ENCODE data around the gene MRNIP.
A peak's percentile ranks its signal among the peaks of the same experiment; 100 is the strongest.

The MRNIP gene

DNA sequence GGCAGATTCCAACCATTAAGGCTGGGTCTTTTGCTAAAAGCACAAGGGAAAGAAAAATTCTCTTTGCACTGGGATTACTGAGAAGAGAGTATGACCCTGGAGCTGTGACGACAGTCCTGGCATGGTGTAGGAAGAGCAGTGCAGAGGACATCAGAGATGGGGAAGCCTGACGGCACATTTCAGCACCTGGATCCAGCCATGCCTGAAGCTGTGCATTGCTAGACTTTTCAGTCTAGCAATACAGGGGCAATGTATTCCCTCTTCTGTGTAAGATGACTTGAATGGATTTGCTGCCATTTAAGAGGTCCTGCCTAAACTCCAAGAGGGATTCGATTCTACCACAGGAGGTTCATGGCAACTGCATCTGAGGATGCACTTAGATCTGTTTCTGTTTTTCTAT lies 12.3 kb upstream of the MRNIP start:
- no peak for DNase-seq

DNA sequence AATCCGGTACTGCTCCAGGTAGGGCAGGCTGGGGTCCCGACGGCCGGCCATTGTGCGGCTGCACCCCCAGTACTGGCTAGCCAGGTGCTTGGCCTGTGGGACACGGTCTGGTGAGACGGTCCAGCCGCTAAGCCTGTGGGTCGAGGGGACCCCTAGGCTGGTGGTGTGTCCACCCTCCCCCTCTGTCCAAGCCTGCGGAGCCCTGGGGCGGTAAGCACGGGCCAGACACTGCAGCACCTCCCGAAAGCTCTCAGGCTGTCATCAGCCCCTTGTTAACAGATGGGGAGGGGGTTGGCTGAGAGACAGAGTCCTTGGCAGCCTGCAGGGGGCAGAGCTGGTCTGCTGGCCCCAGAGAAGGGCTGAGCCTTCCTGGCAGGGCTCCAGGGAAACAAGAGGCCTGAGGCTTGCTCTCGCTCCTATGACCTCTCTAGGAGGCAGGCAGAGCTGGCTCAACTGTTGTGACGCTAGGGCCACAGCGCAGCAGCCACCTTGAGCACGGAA lies 11.8 kb upstream of the MRNIP start:
- DNase-seq: peak; percentile 8

DNA sequence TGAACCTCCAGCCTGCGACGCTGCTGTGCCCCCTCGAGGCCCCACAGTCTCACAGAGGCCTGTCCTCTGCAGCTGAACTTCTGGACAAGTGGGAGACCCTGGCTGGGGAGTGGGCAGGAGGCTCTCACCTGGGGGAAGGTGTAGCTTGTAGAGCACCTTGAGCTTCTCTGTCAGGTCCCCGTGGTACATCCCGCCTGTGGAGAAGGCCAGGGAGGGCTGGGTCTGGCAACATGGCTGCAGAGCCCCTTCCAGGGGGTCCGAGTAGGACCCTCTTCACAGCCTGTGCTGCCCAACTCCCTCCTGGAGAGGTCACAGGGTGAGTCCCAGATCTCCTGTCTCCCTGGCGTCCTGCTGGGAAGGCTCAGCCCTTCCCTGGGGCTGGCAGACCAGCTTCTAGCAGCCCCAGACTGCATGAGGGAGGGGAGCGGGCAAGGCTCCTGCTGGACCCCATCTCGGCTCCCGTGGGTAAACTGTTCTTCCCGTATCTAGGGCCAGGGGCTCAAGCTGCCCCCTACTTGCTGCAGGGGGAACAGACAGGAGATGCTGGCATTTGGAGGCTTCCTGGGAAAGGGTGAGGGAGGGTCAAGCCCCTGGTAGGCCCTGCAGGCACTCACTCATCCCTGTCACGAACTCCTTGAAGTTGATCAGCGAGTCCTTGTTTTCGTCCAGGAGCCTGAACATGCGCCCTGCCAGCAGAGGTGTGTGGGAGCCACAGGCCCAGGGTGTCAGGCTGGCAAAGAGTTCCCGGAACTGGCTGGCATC lies 11.2 kb upstream of the MRNIP start:
- no peak for DNase-seq

DNA sequence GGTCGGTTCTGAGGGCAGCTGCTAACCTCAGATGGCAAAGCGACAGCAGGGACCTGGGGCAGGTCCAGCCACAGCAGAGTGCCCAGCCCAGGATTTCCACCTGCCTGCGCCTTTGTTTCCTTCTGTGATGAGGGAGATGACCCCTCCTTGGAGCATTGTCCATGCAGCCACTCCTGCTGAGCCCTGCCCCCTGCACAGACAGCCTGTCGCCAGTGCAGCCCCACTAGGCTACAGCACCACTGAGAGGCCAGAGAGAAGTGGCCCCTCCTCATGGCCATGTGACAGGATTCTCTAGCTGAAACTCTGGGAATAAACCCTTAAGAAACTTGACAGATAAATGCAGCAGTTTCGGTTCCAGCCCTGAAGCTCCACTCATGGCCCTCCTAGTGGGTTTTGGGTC lies 10.5 kb upstream of the MRNIP start:
- DNase-seq: no peak

GRCh38 chr5:179868541-179868940 lies 9.9 kb upstream of the MRNIP start:
- DNase-seq: no peak

GRCh38 chr5:179867476-179867875 lies 8.9 kb upstream of the MRNIP start:
- no peak for DNase-seq

DNA sequence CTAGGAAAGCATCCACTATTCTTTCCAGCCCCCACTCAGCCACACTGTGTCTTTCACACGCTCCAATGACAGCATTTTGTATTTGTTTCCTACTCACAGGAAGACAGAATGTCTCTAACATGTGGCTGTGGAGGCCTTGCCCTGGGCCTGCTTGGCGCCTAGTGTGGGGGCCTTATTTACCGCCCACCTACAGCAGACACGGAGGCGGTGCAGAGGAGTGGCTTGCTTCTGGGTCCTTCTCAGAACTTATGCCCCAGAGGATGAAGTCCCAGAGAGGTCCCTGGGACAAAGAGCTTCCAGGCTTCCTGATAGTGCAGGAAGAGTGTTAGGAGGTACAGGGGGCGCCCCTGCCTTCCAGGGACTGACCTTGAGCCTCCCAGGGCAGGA lies 8.5 kb upstream of the MRNIP start:
- no peak for DNase-seq

DNA sequence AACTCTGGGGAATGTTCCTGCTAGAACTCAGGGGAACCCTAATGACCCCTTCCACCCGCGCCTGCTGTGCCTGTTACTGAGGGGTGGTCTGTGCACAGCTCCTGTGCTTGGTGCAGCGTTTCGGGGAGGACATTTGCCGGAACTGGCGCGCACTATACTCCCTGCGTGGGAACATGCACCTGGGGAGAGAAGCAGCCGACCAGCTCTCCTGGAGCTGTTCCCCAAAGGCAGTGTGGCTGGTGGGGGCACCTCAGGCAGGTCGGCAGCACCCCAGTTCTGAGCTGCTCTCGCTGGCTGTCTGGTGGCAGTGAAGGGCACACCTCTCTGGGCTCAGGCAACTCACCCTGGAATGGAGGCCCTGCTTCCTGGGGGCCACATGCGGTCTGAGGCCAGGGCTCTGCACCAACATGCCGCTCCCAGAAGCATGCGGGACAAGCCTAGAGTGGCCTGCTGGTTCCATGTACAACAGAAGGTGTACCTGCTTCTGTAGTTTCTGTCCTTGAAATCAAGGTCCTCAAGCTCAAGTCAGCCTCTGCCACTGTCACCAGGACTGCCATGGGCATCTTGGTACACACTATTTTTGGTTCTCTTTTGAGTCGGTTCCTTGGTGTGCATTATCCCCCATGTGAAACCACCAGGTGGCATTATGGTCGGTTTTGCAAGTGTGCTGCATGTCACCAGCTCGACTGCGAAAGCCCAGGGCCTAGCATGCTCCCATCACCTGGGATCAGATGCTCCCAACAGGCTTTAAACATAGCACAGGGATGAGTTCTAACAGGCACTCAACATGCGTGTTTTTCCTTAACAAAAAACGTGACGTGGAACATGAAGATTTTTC lies 7.8 kb upstream of the MRNIP start:
- peak; percentile 56 for DNase-seq

DNA sequence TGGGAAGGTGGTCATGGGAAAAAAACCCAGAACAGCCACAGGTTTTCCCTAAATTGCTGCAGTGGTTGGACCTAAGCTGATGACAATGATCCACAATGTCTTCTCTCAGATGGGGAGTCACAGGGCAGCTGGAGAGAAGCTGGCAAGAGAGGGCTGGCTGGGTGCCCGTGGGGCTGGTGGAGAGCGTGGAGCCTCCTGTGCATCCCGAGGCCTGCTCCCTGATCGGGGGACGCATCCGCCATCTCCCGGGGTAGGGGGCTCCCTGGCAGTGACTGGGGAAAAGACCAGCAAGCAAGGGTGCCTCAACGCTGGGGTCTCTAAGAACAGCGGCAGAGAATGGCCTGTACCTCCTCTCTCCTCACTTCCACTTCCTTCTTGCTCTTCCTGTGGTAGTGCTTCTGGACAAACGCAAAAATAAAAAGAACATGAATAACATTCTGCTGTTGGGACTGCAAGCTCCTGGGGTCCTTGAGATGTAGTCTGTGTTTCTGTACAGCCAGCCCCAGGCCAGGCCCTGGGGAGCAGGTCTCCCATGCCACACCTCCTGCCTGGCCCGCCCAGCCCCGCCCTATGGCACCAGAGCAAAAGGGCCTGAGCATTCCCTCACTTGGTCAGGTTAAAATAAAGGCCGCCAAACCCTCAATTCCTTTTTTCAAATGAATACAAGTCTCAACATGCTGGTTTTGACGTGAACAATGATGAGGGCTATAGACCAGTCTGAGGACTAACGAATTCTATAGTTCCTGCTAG lies 7.0 kb upstream of the MRNIP start:
- DNase-seq: no peak

DNA sequence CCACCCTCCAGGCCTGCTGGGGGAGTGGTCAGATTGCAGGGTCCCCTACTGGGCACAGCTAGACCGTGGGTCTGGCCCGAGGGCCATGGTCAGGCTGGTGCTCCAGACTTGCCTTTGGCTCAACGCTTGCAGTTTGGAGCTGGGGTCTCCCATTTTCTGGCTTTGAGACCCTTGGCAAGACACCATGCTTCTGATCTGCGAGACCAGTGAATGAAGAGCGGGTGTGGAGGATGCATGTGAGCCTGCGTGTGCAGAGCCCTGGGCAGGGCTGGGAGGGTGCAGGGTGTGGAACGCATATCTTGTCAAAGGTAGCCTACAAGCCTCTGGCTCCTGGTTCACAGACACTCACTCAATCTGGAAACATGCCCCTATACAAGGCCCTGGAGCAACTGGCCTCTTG lies 6.1 kb upstream of the MRNIP start:
- DNase-seq: no peak

- no peak for DNase-seq
Observed at GRCh38 chr5:179863449-179864085, 5.0 kb upstream of the MRNIP start.

- DNase-seq: no peak
Observed at GRCh38 chr5:179862891-179863290, 4.3 kb upstream of the MRNIP start.

DNA sequence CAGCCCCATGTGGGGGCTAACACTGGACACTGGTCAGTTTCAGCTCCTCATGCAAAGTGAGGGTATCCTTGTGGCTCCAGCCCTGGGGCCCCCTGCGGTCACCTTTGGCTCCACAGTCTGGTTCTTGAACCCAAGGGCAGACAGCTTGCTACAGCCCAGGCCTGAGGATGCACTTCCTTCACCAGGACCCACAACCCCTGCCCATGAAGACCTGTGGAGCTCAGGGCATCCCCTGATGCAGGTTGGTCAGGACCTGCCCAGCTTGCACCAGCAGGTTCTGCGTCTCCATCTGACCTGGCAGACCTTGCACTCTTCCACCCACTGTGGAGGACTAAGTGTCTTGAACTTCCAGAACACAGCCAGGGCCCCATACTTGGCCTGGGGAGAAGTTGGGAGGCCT lies 3.7 kb upstream of the MRNIP start:
- DNase-seq: no peak

GRCh38 chr5:179860301-179860700 lies 1.7 kb upstream of the MRNIP start:
- no peak for DNase-seq

DNA sequence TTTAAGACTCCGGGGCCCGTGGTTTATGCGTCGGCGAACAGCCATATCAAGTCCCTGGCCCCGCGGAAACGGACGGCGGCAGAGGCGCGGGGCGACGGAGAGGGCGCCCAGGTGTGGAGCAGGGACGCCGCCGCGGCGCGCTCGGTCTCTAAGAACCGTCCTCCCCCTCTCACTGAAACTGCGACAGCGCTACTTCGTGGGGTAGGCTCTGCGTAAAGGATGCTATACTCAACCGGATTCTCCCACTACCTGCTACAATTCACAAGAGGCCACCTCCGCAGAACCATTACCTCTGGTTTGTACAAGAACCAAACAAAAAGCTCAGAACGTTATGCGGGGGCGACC lies 404 bp downstream of the MRNIP start:
- DNase-seq: peak; percentile 51

DNA sequence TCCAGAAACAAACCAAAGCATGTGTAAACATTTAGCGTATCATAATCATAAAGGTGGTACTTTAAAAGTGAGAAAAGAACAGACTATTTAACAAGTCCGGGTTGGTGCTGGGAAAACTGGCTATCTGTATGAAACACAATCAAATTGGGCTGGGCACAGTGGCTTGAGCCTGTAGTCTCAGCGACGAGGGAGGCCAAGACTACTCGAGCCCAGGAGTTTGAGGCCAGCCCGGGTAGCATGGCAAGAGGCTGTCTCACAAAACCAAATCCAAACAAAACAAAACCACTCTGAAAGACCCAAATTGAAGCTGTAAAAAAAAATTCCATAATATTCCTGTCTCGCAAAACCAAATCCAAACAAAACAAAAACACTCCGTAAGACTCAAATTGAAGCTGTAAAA lies 4.3 kb downstream of the MRNIP start:
- no peak for DNase-seq

- DNase-seq: no peak
Observed at GRCh38 chr5:179852993-179853547, 5.5 kb downstream of the MRNIP start.

DNA sequence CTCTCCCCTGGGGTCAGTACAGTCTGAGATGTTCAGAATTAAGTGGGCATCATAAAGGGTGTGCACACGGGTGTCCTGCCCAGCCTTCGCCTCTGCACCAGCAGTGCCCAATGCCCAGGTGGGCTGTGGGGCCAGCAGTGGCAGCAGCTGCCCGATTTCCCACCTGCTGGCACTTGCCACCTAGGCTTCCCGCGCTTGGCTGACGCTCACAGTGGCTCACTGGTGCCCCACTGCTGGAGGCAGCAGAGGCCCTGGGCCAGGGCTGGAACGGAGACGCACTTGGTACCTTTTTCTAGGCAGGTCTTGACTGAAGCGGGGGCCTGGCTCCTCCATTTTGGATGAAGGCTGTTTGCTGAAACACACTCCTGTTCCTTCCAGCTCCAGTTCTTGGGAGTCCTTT lies 17.0 kb downstream of the MRNIP start:
- DNase-seq: no peak

GRCh38 chr5:179840766-179841165 lies 17.9 kb downstream of the MRNIP start:
- DNase-seq: no peak

- DNase-seq: no peak
Observed at GRCh38 chr5:179840321-179840720, 18.3 kb downstream of the MRNIP start.

DNA sequence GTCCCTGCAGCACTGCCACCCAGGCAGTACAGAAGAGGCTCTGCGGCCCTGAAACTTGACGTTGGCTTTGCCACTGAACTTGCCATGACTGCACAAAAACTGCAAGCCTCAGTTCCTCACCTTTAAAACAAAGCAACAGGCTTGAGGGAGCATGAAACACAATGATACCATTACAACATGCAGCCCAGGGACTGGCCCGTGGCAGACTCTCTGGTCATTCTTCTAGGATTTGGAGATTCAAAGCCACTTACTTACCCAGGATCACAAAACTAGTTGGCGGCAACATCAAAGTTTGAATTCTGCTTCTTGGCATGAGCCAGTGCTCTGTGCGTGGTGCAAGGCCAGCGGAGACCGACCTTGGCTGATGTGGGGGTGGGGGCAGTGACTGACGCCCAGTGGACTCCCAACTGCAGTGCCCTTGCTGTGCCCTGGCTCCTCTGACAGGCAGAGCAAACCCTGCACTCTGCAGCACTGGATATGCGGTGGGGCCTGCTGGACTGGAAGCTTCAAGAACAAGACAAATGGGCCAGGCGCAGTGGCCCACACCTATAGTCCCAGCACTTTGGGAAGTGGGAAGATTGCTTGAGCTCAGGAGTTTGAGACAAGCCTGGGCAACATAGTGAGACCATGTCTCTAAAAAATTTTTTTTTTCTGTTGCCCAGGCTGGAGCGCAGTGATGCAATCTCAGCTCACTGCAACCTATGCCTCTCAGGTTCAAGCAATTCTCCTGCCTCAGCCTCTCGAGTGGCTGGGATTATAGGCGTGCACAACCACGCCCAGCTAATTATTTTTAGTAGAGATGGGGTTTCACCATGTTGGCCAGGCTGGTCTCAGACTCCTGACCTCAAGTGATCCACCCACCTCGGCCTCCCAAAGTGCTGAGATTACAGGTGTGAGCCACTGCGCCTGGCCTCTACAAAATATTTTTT lies 19.0 kb downstream of the MRNIP start:
- no peak for DNase-seq

Data from activated CD4-positive, alpha-beta T cell treated with anti-CD3 and anti-CD28 coated beads, Interleukin-10, Interleukin-2, amounts not matched to agents 100 ng/mL and 50 ng/mL, durations not matched to agents 16 hours and 8 hours (primary cell).